ENCODE measurements around the gene IL12RB2. TPM values are rescaled to one million over a fixed set of nuclear protein-coding genes. Genes with fewer than 3 reads are reported as not detected.
"Not testable (repeated sequence)": the region's sequence is repeated elsewhere in the genome, so short reads cannot be mapped to it uniquely, and the experiment has no call there.

The IL12RB2 gene
- total RNA-seq, 1 donor from 2014 or later = 2.3 TPM

DNA sequence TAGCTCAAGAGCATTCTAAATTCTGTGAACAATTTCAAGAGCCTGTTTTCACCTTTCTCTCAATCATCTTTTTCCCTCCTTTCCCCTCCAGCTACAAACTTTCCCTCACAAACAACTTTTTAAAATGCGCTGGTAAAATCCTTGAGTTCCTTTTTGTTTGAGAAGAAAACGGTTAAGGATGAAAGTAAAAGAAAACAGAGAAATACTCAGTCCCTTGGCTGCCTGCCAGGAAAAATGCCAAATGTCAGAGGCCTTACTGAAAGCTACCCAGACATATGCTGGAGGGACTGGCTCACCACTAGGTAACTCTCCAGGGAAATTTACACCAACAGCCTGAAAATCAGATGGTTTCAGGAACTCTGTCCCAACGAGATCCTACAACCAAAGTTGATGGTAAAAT is 133.5 kb downstream of the IL12RB2 start:
- ATAC-seq (peak; percentile 66), DNase-seq (ENCODE audit: low spot score) (peak; percentile 90)
- intact Hi-C loops (cut with DNase I) = no loop called here

DNA sequence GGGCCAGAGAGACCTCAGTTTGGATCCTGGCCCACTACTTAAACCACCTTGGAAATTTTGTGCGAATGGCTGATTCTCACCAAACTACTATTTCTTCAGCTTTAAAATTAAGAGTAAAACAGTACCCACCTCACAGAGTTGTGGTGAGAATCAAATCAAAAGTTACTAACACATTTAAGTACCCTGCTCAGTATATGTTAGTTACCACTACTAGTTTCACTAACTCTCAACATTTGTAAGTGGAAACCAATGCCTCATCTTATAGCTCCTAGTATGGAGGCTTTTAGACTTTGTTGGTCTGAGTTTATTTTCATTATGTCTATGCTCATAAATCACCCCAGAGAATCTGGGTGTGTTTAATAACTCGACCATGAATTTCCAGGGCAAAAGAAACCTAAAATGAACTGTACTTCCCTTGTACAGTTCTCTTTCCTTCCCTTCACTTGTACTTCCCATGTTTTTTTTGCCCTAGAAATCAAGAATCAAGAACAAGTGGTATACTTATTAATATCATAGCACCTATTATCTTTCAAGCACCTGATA is 134.1 kb downstream of the IL12RB2 start:
- DNase-seq (ENCODE audit: low spot score) (no peak), ATAC-seq (no peak)
- intact Hi-C loops (cut with DNase I) = no loop called here

GRCh38 chr1:67446014-67446413 is 138.3 kb downstream of the IL12RB2 start:
- intact Hi-C loops (cut with DNase I); DNase-seq (ENCODE audit: low spot score); ATAC-seq: not testable (repeated sequence)

Other genes starting within 250 kb of the IL12RB2 start
- not detected for gene C1orf141, start 172.9 kb upstream of the IL12RB2 start, total RNA-seq
- not detected for gene IL23R, start 141.4 kb upstream of the IL12RB2 start, total RNA-seq
- 152 TPM for gene SERBP1, start 122.5 kb downstream of the IL12RB2 start, total RNA-seq